HepG2 (cell line): ENCODE measurements around the gene INA. TPM values are rescaled to one million over a fixed set of nuclear protein-coding genes. Genes with fewer than 3 reads are reported as not detected.

Experiments used
- ARNTL ChIP-seq: sonication (generic); formaldehyde crosslinking; IDR thresholded peaks from 2 replicates; pipeline ENCODE4 v1.4.0; 2020; ENCODE audit warnings: mild to moderate bottlenecking, missing genetic modification reagents
- DNMT3B ChIP-seq: conservative IDR thresholded peaks from 2 replicates; pipeline ENCODE4 v1.6.1; 2016; ENCODE audit warnings: missing biosample characterization, control low read depth
- FOXA3 ChIP-seq: IDR thresholded peaks from 2 replicates; pipeline ENCODE4 v1.6.1; 2016; ENCODE audit warnings: missing genetic modification reagents, missing compliant biosample characterization
- HNRNPL ChIP-seq: fragments of 200-400 bp; formaldehyde crosslinking; IDR thresholded peaks from 2 replicates; pipeline ENCODE4 v1.6.1; 2017; ENCODE audit warnings: mild to moderate bottlenecking, low read depth, low read length
- MED1 ChIP-seq: sonication (generic); formaldehyde crosslinking; IDR thresholded peaks from 2 replicates; pipeline ENCODE4 v1.4.0; 2020; ENCODE audit warnings: missing genetic modification reagents
- PHF8 ChIP-seq: sonication (generic); formaldehyde crosslinking; IDR thresholded peaks from 2 replicates; pipeline ENCODE4 v1.5.0; 2020; ENCODE audit warnings: missing genetic modification reagents
- SRSF4 ChIP-seq: fragments of 200-400 bp; formaldehyde crosslinking; IDR thresholded peaks from one replicate; pipeline ENCODE4 v1.6.1; 2018; ENCODE audit warnings: mild to moderate bottlenecking, low read depth, low read length, moderate library complexity; ENCODE audit not compliant: poor library complexity, severe bottlenecking
- TAF1 ChIP-seq: sonication (generic); formaldehyde crosslinking; IDR thresholded peaks from 2 replicates; pipeline ENCODE4 v1.4.0; 2020; ENCODE audit warnings: missing genetic modification reagents
- TBX2 ChIP-seq: sonication (generic); formaldehyde crosslinking; IDR thresholded peaks from 2 replicates; pipeline ENCODE4 v1.5.0; 2020; ENCODE audit warnings: missing genetic modification reagents, mild to moderate bottlenecking, borderline replicate concordance
- ZFX ChIP-seq: sonication (generic); formaldehyde crosslinking; IDR thresholded peaks from 2 replicates; pipeline ENCODE4 v1.4.0; 2020; ENCODE audit warnings: mild to moderate bottlenecking, low read depth, missing genetic modification reagents, moderate library complexity
- ZNF256 ChIP-seq: sonication (generic); formaldehyde crosslinking; conservative IDR thresholded peaks from 2 replicates; pipeline ENCODE4 v1.4.0; 2020; ENCODE audit warnings: missing genetic modification reagents
- ZNF543 ChIP-seq: sonication (generic); formaldehyde crosslinking; IDR thresholded peaks from 2 replicates; pipeline ENCODE4 v1.4.0; 2020; ENCODE audit warnings: mild to moderate bottlenecking, missing genetic modification reagents
- polyA plus RNA-seq, 8 experiments: library from polyadenylated mRNA; depleted of rRNA in 3 of 8; stranded (reverse) in 7 of 8; unstranded in 1 of 8; fragments of >200 nt; fragmentation: Illumina TruSeq in 4 of 8; extraction: Trizol in 4 of 8; gene quantifications; 2 replicates each; pipeline versions ENCODE4 v1.2.1 to v1.2.3, GENCODE V29; 2011 to 2016; ENCODE audit warnings: low read depth in 4 of 8, missing spikeins in 1 of 8, mixed read lengths in 1 of 8; ENCODE audit not compliant: insufficient read depth in 1 of 8
- total RNA-seq, 5 experiments: library from RNA; depleted of rRNA; stranded (reverse); fragments of >200 nt; fragmentation: Illumina TruSeq; extraction: Trizol; gene quantifications; 2 replicates each; pipeline ENCODE4 v1.2.3, GENCODE V29; 2016; ENCODE audit warnings: low read depth in 1 of 5
- TF ChIP-seq, protein P1 (sequence below): sonication (generic); formaldehyde crosslinking; IDR thresholded peaks from 2 replicates; pipeline ENCODE4 v1.5.1; 2020; ENCODE audit warnings: mild to moderate bottlenecking, missing genetic modification reagents, moderate library complexity
- TF ChIP-seq, protein P2 (sequence below): sonication (generic); formaldehyde crosslinking; IDR thresholded peaks from 2 replicates; pipeline ENCODE4 v1.8.0; 2022; ENCODE audit warnings: mild to moderate bottlenecking, missing genetic modification reagents; ENCODE audit not compliant: insufficient replicate concordance
- TF ChIP-seq, protein P3 (sequence below), 2 experiments: sonication (generic) in 1 of 2; formaldehyde crosslinking in 1 of 2; IDR thresholded peaks; 2 replicates each; pipeline versions ENCODE4 v1.4.0 to v1.6.1; 2016 to 2020; ENCODE audit warnings: borderline replicate concordance in 1 of 2, low read depth in 1 of 2, mild to moderate bottlenecking in 1 of 2, missing genetic modification reagents in 1 of 2
- TF ChIP-seq, protein P4 (sequence below): sonication (generic); formaldehyde crosslinking; IDR thresholded peaks from 2 replicates; pipeline ENCODE4 v1.4.0; 2020; ENCODE audit warnings: missing genetic modification reagents

The INA gene
- total and polyA plus RNA-seq, 2 of the 13 experiments (the other 11 are each of a cell fraction or from before 2014, with no cell fraction given), result 0.04 to 0.13 TPM

DNA sequence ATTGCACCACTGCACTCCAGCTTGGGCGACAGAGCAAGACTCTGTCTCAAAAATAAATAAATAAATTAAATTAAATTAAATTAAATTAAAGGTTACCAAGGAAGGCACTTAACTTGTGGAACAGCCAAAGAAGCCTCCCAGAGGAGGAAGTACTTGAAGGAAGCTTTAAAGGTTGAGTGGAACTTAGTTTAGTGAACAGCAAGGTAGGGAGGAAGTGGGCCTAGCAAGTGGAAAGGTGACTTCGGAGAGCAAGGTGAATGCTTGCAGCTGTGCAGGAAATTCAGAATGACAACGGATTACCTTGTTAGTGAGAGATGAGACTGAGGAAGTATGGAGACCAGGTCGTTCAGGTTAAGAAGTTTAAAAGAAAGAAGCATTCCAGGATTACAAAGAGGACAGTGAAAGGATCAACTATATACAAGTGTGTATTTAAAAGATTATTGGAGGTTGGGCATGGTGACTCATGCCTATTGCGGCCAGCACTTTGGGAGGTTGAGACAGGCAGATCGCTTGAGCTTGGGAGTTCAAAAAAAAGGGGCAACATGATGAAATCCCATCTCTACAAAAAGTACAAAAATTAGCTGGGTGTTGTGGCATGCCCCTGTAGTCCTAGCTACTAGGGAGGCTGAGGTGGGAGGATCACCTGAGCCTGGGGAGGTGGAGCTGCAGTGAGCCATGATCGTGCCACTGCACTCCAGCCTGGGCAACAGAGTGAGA, 44.0 kb upstream of the INA start (continued):
- TF ChIP-seq, protein P1, sequence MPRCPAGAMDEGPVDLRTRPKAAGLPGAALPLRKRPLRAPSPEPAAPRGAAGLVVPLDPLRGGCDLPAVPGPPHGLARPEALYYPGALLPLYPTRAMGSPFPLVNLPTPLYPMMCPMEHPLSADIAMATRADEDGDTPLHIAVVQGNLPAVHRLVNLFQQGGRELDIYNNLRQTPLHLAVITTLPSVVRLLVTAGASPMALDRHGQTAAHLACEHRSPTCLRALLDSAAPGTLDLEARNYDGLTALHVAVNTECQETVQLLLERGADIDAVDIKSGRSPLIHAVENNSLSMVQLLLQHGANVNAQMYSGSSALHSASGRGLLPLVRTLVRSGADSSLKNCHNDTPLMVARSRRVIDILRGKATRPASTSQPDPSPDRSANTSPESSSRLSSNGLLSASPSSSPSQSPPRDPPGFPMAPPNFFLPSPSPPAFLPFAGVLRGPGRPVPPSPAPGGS, result no peak
- TF ChIP-seq, protein P2, sequence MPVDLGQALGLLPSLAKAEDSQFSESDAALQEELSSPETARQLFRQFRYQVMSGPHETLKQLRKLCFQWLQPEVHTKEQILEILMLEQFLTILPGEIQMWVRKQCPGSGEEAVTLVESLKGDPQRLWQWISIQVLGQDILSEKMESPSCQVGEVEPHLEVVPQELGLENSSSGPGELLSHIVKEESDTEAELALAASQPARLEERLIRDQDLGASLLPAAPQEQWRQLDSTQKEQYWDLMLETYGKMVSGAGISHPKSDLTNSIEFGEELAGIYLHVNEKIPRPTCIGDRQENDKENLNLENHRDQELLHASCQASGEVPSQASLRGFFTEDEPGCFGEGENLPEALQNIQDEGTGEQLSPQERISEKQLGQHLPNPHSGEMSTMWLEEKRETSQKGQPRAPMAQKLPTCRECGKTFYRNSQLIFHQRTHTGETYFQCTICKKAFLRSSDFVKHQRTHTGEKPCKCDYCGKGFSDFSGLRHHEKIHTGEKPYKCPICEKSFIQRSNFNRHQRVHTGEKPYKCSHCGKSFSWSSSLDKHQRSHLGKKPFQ (CRISPR knock-in tag), result no peak
- TF ChIP-seq ARNTL (no peak), MED1 (CRISPR knock-in tag) (0 out of 2 replicates have a peak, but pooled peaks have one; percentile 25), PHF8 (CRISPR knock-in tag) (no peak), ZNF256 (CRISPR knock-in tag) (no peak), SRSF4 (no peak), FOXA3 (CRISPR knock-in tag) (peak; percentile 38; the same call in 1 of the 2 replicates), TBX2 (CRISPR knock-in tag) (no peak), ZNF543 (CRISPR knock-in tag) (no peak), HNRNPL (no peak), ZFX (CRISPR knock-in tag) (peak; percentile 29; the same call in 1 of the 2 replicates), DNMT3B (CRISPR knock-in tag) (0 out of 2 replicates have a peak, but pooled peaks have one; percentile 24), TAF1 (no peak)
- TF ChIP-seq, protein P3, sequence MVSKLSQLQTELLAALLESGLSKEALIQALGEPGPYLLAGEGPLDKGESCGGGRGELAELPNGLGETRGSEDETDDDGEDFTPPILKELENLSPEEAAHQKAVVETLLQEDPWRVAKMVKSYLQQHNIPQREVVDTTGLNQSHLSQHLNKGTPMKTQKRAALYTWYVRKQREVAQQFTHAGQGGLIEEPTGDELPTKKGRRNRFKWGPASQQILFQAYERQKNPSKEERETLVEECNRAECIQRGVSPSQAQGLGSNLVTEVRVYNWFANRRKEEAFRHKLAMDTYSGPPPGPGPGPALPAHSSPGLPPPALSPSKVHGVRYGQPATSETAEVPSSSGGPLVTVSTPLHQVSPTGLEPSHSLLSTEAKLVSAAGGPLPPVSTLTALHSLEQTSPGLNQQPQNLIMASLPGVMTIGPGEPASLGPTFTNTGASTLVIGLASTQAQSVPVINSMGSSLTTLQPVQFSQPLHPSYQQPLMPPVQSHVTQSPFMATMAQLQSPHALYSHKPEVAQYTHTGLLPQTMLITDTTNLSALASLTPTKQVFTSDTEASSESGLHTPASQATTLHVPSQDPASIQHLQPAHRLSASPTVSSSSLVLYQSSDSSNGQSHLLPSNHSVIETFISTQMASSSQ (IDR thresholded peaks at IDR 0.05; ENCODE audit: low read depth), result no peak
- TF ChIP-seq, protein P3 (CRISPR knock-in tag; IDR thresholded peaks at IDR 0.05; ENCODE audit: borderline replicate concordance), result no peak
- TF ChIP-seq, protein P4, sequence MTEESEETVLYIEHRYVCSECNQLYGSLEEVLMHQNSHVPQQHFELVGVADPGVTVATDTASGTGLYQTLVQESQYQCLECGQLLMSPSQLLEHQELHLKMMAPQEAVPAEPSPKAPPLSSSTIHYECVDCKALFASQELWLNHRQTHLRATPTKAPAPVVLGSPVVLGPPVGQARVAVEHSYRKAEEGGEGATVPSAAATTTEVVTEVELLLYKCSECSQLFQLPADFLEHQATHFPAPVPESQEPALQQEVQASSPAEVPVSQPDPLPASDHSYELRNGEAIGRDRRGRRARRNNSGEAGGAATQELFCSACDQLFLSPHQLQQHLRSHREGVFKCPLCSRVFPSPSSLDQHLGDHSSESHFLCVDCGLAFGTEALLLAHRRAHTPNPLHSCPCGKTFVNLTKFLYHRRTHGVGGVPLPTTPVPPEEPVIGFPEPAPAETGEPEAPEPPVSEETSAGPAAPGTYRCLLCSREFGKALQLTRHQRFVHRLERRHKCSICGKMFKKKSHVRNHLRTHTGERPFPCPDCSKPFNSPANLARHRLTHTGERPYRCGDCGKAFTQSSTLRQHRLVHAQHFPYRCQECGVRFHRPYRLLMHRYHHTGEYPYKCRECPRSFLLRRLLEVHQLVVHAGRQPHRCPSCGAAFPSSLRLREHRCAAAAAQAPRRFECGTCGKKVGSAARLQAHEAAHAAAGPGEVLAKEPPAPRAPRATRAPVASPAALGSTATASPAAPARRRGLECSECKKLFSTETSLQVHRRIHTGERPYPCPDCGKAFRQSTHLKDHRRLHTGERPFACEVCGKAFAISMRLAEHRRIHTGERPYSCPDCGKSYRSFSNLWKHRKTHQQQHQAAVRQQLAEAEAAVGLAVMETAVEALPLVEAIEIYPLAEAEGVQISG, result no peak
